HepG2 (cell line): ENCODE data around the gene MINDY1. TPM values are rescaled to one million over a fixed set of nuclear protein-coding genes. Genes with fewer than 3 reads are reported as not detected.
A peak's percentile ranks its signal among the peaks of the same experiment; 100 is the strongest.

Experiments used
- FOXP1 ChIP-seq, 2 experiments: fragments of 450-650 bp in 1 of 2; IDR thresholded peaks; 2 replicates each; pipeline ENCODE4 v1.6.1; 2017 to 2018; ENCODE audit warnings: antibody characterized with exemption in 1 of 2
- KAT8 ChIP-seq: IDR thresholded peaks from 2 replicates; pipeline ENCODE4 v1.6.1; 2016; ENCODE audit warnings: missing genetic modification reagents, missing compliant biosample characterization
- POGK ChIP-seq: sonication (generic); formaldehyde crosslinking; conservative IDR thresholded peaks from 2 replicates; pipeline ENCODE4 v1.8.0; 2022; ENCODE audit warnings: mild to moderate bottlenecking, moderate library complexity, missing genetic modification reagents
- SUZ12 ChIP-seq: fragments of 150-350 bp; IDR thresholded peaks from 2 replicates; pipeline ENCODE4 v1.6.1; 2014; ENCODE audit warnings: low read depth, low read length
- ZBTB33 ChIP-seq: sonication (generic); formaldehyde crosslinking; IDR thresholded peaks from 2 replicates; pipeline ENCODE4 v1.4.0; 2020; ENCODE audit warnings: missing genetic modification reagents
- ZNF407 ChIP-seq: sonication (generic); formaldehyde crosslinking; IDR thresholded peaks from one replicate; pipeline ENCODE4 v1.5.1; 2020; ENCODE audit warnings: mild to moderate bottlenecking, missing genetic modification reagents; ENCODE audit errors: not compliant biosample characterization
- ZNF646 ChIP-seq: sonication (generic); formaldehyde crosslinking; IDR thresholded peaks from 2 replicates; pipeline ENCODE4 v1.9.0; 2021; ENCODE audit warnings: mild to moderate bottlenecking, missing genetic modification reagents
- ZNF781 ChIP-seq: sonication (generic); formaldehyde crosslinking; IDR thresholded peaks from 2 replicates; pipeline ENCODE4 v1.5.1; 2020; ENCODE audit warnings: borderline replicate concordance, mild to moderate bottlenecking, missing genetic modification reagents; ENCODE audit errors: not compliant biosample characterization
- ZNF841 ChIP-seq: sonication (generic); formaldehyde crosslinking; IDR thresholded peaks from 2 replicates; pipeline ENCODE4 v1.8.1; 2023; ENCODE audit warnings: missing genetic modification reagents, borderline replicate concordance
- ZSCAN29 ChIP-seq: sonication (generic); formaldehyde crosslinking; conservative IDR thresholded peaks from 2 replicates; pipeline ENCODE4 v1.4.0; 2020; ENCODE audit warnings: mild to moderate bottlenecking, missing genetic modification reagents
- polyA plus RNA-seq, 8 experiments: library from polyadenylated mRNA; depleted of rRNA in 3 of 8; stranded (reverse) in 7 of 8; unstranded in 1 of 8; fragments of >200 nt; fragmentation: Illumina TruSeq in 4 of 8; extraction: Trizol in 4 of 8; gene quantifications; 2 replicates each; pipeline versions ENCODE4 v1.2.1 to v1.2.3, GENCODE V29; 2011 to 2016; ENCODE audit warnings: low read depth in 4 of 8, missing spikeins in 1 of 8, mixed read lengths in 1 of 8; ENCODE audit not compliant: insufficient read depth in 1 of 8
- total RNA-seq, 5 experiments: library from RNA; depleted of rRNA; stranded (reverse); fragments of >200 nt; fragmentation: Illumina TruSeq; extraction: Trizol; gene quantifications; 2 replicates each; pipeline ENCODE4 v1.2.3, GENCODE V29; 2016; ENCODE audit warnings: low read depth in 1 of 5

MINDY1 gene
- total and polyA plus RNA-seq, 2 of the 13 experiments (the other 11 are each of a cell fraction or from before 2014, with no cell fraction given), result 11.1 to 15.0 TPM

GRCh38 chr1:151047591-151047924, 40.9 kb upstream of the MINDY1 start, which contains the start of gene C1orf56 (continued):
- TF ChIP-seq ZNF646 (CRISPR knock-in tag) (0 out of 2 replicates have a peak, but pooled peaks have one; percentile 30), KAT8 (CRISPR knock-in tag) (peak; percentile 41), ZNF841 (CRISPR knock-in tag) (no peak), ZSCAN29 (CRISPR knock-in tag) (no peak), SUZ12 (no peak), FOXP1 (IDR thresholded peaks at IDR 0.05) (no peak), FOXP1 (CRISPR knock-in tag; IDR thresholded peaks at IDR 0.05) (no peak), ZNF781 (CRISPR knock-in tag) (no peak), ZNF407 (CRISPR knock-in tag) (no peak), ZBTB33 (CRISPR knock-in tag) (no peak), POGK (CRISPR knock-in tag) (peak; percentile 27; the same call in 1 of the 2 replicates)
